Neural progenitor cell (in vitro differentiated cells): ENCODE data around the gene RERE.

ENCODE experiments used
- EZH2phosphoT487 ChIP-seq: fragments of 200-600 bp; sonication (generic); IDR thresholded peaks from 2 replicates; pipeline ENCODE4 v1.6.1; 2017; ENCODE audit warnings: antibody characterized with exemption
- TF ChIP-seq, protein P1 (sequence below): fragments of 200-600 bp; sonication (generic); IDR thresholded peaks from 2 replicates; pipeline ENCODE4 v1.5.1; 2017; ENCODE audit warnings: antibody characterized with exemption, mild to moderate bottlenecking

DNA sequence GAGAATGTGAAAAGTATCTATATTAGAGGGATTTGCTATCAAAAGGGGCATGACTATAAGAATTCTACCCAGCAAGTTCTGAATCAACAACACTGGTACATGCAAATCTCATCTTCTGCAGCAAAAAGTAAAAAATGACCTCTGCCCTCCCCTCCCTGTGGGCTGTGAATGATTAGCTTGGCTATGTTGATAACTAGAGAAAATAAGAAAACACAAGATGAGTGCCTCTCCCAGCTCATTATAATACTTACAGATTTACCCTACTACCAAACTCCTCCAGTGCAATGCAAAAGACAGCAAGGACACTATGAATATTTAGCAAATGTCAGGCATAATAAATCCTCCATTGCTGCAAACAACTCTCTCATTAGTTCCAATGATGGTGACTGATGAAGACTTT, 397.1 kb downstream of the RERE start:
- TF ChIP-seq, protein P1, sequence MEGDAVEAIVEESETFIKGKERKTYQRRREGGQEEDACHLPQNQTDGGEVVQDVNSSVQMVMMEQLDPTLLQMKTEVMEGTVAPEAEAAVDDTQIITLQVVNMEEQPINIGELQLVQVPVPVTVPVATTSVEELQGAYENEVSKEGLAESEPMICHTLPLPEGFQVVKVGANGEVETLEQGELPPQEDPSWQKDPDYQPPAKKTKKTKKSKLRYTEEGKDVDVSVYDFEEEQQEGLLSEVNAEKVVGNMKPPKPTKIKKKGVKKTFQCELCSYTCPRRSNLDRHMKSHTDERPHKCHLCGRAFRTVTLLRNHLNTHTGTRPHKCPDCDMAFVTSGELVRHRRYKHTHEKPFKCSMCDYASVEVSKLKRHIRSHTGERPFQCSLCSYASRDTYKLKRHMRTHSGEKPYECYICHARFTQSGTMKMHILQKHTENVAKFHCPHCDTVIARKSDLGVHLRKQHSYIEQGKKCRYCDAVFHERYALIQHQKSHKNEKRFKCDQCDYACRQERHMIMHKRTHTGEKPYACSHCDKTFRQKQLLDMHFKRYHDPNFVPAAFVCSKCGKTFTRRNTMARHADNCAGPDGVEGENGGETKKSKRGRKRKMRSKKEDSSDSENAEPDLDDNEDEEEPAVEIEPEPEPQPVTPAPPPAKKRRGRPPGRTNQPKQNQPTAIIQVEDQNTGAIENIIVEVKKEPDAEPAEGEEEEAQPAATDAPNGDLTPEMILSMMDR = no peak
- no peak for TF ChIP-seq EZH2phosphoT487
